HG02884 (cell line): Measurements from ENCODE around the gene C6orf132.
"Not testable (repeated sequence)": the region's sequence is repeated elsewhere in the genome, so short reads cannot be mapped to it uniquely, and the experiment has no call there.

ENCODE experiments used
- ATAC-seq: cut with Tn5 transposase; IDR thresholded peaks from one replicate; pipeline ENCODE4 v1.9.1; 2021; ENCODE audit warnings: mild to moderate bottlenecking, moderate library complexity; ENCODE audit not compliant: unreplicated experiment

C6orf132 gene

GRCh38 chr6:42159431-42160024 is 17.1 kb upstream of the C6orf132 start:
- ATAC-seq, result no peak

- no peak for ATAC-seq
Measured at GRCh38 chr6:42158631-42159030, 16.2 kb upstream of the C6orf132 start.

GRCh38 chr6:42158011-42158410 is 15.6 kb upstream of the C6orf132 start:
- no peak for ATAC-seq

- no peak for ATAC-seq
Measured at GRCh38 chr6:42156638-42157037, 14.2 kb upstream of the C6orf132 start.

GRCh38 chr6:42155293-42155692 is 12.9 kb upstream of the C6orf132 start:
- ATAC-seq, result no peak

- ATAC-seq, result no peak
Measured at GRCh38 chr6:42154461-42155209, 12.2 kb upstream of the C6orf132 start.

- no peak for ATAC-seq
Measured at GRCh38 chr6:42153921-42154320, 11.5 kb upstream of the C6orf132 start.

- not testable (repeated sequence) for ATAC-seq
Measured at GRCh38 chr6:42152528-42153213, 10.3 kb upstream of the C6orf132 start.

GRCh38 chr6:42152024-42152423 is 9.6 kb upstream of the C6orf132 start:
- no peak for ATAC-seq

GRCh38 chr6:42150254-42150653 is 7.8 kb upstream of the C6orf132 start:
- no peak for ATAC-seq

GRCh38 chr6:42148058-42148457 is 5.6 kb upstream of the C6orf132 start:
- no peak for ATAC-seq

GRCh38 chr6:42147138-42147562 is 4.7 kb upstream of the C6orf132 start:
- ATAC-seq, result no peak

- ATAC-seq, result no peak
Measured at GRCh38 chr6:42141603-42142117, 760 bp downstream of the C6orf132 start.

- ATAC-seq, result no peak
Measured at GRCh38 chr6:42140756-42141602, 1.4 kb downstream of the C6orf132 start.

- no peak for ATAC-seq
Measured at GRCh38 chr6:42140032-42140431, 2.4 kb downstream of the C6orf132 start.

GRCh38 chr6:42138630-42139619 is 3.5 kb downstream of the C6orf132 start:
- no peak for ATAC-seq

GRCh38 chr6:42138190-42138589 is 4.2 kb downstream of the C6orf132 start:
- ATAC-seq, result no peak

- no peak for ATAC-seq
Measured at GRCh38 chr6:42137194-42137753, 5.1 kb downstream of the C6orf132 start.

GRCh38 chr6:42136508-42137193 is 5.8 kb downstream of the C6orf132 start:
- ATAC-seq, result no peak
